GM12865 (cell line): ENCODE results near the gene RICTOR.

ENCODE experiments used
- DNase-seq: peaks from one replicate; pipeline ENCODE4 v3.0.0; 2010; ENCODE audit warnings: low read depth
- H3K4me3 ChIP-seq: 2 replicates; pipeline ENCODE4 v1.5.1; 2011; ENCODE audit warnings: mild to moderate bottlenecking, low read depth, low read length, control low read depth
- CTCF ChIP-seq: IDR thresholded peaks from 2 replicates; pipeline ENCODE4 v1.5.1; 2011; ENCODE audit warnings: low read length, control low read depth, low read depth, inconsistent platforms; ENCODE audit not compliant: insufficient read depth; ENCODE audit errors: missing control alignments

RICTOR gene

GRCh38 chr5:39024005-39024404, 50.2 kb downstream of the RICTOR start:
- DNase-seq, result no peak
- no peak overlapping the region for H3K4me3 ChIP-seq
- TF ChIP-seq CTCF, result no peak

GRCh38 chr5:39023121-39023520, 51.1 kb downstream of the RICTOR start:
- no peak for TF ChIP-seq CTCF
- H3K4me3 ChIP-seq, result no peak overlapping the region
- DNase-seq, result no peak

GRCh38 chr5:39022151-39022550, 52.0 kb downstream of the RICTOR start:
- TF ChIP-seq CTCF, result no peak

GRCh38 chr5:39021413-39021812, 52.8 kb downstream of the RICTOR start:
- TF ChIP-seq CTCF, result no peak
- DNase-seq, result no peak
- no peak overlapping the region for H3K4me3 ChIP-seq

More at GRCh38 chr5:39022151-39022550, 52.0 kb downstream of the RICTOR start:
- no peak for DNase-seq
- no peak overlapping the region for H3K4me3 ChIP-seq

GRCh38 chr5:39020458-39020857, 53.7 kb downstream of the RICTOR start:
- no peak for DNase-seq
- no peak overlapping the region for H3K4me3 ChIP-seq
- no peak for TF ChIP-seq CTCF

GRCh38 chr5:39019254-39019653, 54.9 kb downstream of the RICTOR start:
- H3K4me3 ChIP-seq, result no peak overlapping the region
- DNase-seq, result no peak
- no peak for TF ChIP-seq CTCF

GRCh38 chr5:39017504-39017903, 56.7 kb downstream of the RICTOR start:
- H3K4me3 ChIP-seq, result no peak overlapping the region
- DNase-seq, result no peak
- no peak for TF ChIP-seq CTCF
